ENCODE data around the gene DNASE2B. TPM values are rescaled to one million over a fixed set of nuclear protein-coding genes. Genes with fewer than 3 reads are reported as not detected.

Gene DNASE2B
- total and polyA plus RNA-seq, 2 experiments from 2014 or later, result not detected

GRCh38 chr1:84425150-84425896 lies 27.0 kb downstream of the DNASE2B start:
- Histone ChIP-seq H2AFZ (no peak overlapping the region), H3K36me3 (ENCODE audit: insufficient read depth) (no peaks in the 10 kb centered on the region), H3F3A (replicated peaks; ENCODE audit: low read depth) (no peaks in the 10 kb centered on the region), H3K9me2 (ENCODE audit: insufficient read depth) (no peaks in the 10 kb centered on the region), H3K4me3 (no peak overlapping the region), H3K4me1 (ENCODE audit: insufficient read depth) (no peaks in the 10 kb centered on the region), H3K4me2 (no peak overlapping the region), H3K27ac (ENCODE audit: low read depth) (no peak overlapping the region), H3K79me2 (replicated peaks; ENCODE audit: insufficient read depth) (no peaks in the 10 kb centered on the region), H4K20me1 (replicated peaks; ENCODE audit: insufficient read depth) (no peaks in the 10 kb centered on the region), H3K27me3 (ENCODE audit: insufficient read depth) (no peaks in the 10 kb centered on the region)
- Mint-ChIP-seq H3K27ac (no peak overlapping the region), H3K4me1 (no peaks in the 10 kb centered on the region), H3K9me3 (no peaks in the 10 kb centered on the region), H3K27me3 (ENCODE audit: insufficient read depth, low read depth, poor library complexity) (no peaks in the 10 kb centered on the region), H3K36me3 (ENCODE audit: low read depth) (no peaks in the 10 kb centered on the region; the same call in 2 of the 3 replicates), H3K4me3 (no peak overlapping the region)
- DNase-seq (ENCODE audit: low spot score) (no peak), ATAC-seq (no peak)
- TF ChIP-seq ZNF114 (CRISPR knock-in tag; IDR thresholded peaks at IDR 0.05) (no peak), JUNB (IDR thresholded peaks at IDR 0.05; ENCODE audit: unreplicated experiment) (no peak), STAT1 (IDR thresholded peaks at IDR 0.05; ENCODE audit: unreplicated experiment) (no peak), EZH2 (IDR thresholded peaks at IDR 0.05; ENCODE audit: low read depth, unreplicated experiment) (no peak), NANOG (IDR thresholded peaks at IDR 0.05; ENCODE audit: borderline replicate concordance) (no peak), CREB1 (CRISPR knock-in tag; IDR thresholded peaks at IDR 0.05; ENCODE audit: low read depth) (no peak), REST (IDR thresholded peaks at IDR 0.05; ENCODE audit: unreplicated experiment) (no peak), CTCF (conservative IDR thresholded peaks at IDR 0.05; ENCODE audit: low read depth in 2 of 2) (no peak), ZNF462 (CRISPR knock-in tag; IDR thresholded peaks at IDR 0.05) (no peak), EZH2phosphoT487 (IDR thresholded peaks at IDR 0.05; ENCODE audit: unreplicated experiment) (no peak), ZNF331 (CRISPR knock-in tag; IDR thresholded peaks at IDR 0.05; ENCODE audit: low read depth) (no peak), ETS1 (IDR thresholded peaks at IDR 0.05) (no peak), POLR2AphosphoS5 (IDR thresholded peaks at IDR 0.05; ENCODE audit: low read depth) (no peak)
